Breast epithelium (tissue), 4 donors: ENCODE measurements around the gene UGT1A4. TPM values are rescaled to one million over a fixed set of nuclear protein-coding genes. Genes with fewer than 3 reads are reported as not detected.

ENCODE experiments used
- DNase-seq, 2 donors: peaks; one replicate each; pipeline ENCODE4 v3.0.0-alpha.2; 2019; ENCODE audit warnings: low spot score in 2 of 2
- H3K27ac ChIP-seq, 2 donors: fragments of 200-600 bp; sonication (generic) in 1 of 2; one replicate each; pipeline ENCODE4 v1.5.1; 2016 to 2019; ENCODE audit warnings: mild to moderate bottlenecking in 1 of 2
- H3K27me3 ChIP-seq, 2 donors: fragments of 200-600 bp; sonication (generic) in 1 of 2; one replicate each; pipeline versions ENCODE4 v1.5.1 to v1.6.0; 2017 to 2019; ENCODE audit warnings: control low read depth in 1 of 2, mild to moderate bottlenecking in 1 of 2
- H3K36me3 ChIP-seq: fragments of 200-600 bp; one replicate; pipeline ENCODE4 v1.5.1; 2019
- H3K4me1 ChIP-seq, 2 donors: fragments of 200-600 bp; sonication (generic); one replicate each; pipeline ENCODE4 v1.5.1; 2016 to 2019; ENCODE audit warnings: control low read depth in 1 of 2
- H3K4me3 ChIP-seq, 3 donors: fragments of 200-600 bp; sonication (generic); 1 replicate in 2 of 3; 2 replicates in 1 of 3; pipeline ENCODE4 v1.5.1; 2016 to 2019; ENCODE audit warnings: mild to moderate bottlenecking in 3 of 3, moderate library complexity in 2 of 3
- H3K9me3 ChIP-seq, 2 donors: fragments of 200-600 bp; sonication (generic) in 1 of 2; one replicate each; pipeline ENCODE4 v1.5.1; 2016 to 2019; ENCODE audit warnings: control low read depth in 1 of 2
- POLR2A ChIP-seq: fragments of 450-650 bp; IDR thresholded peaks from one replicate; pipeline ENCODE4 v1.6.1; 2016; ENCODE audit warnings: antibody characterized with exemption, mild to moderate bottlenecking, moderate library complexity
- POLR2AphosphoS5 ChIP-seq, 3 donors: sonication (generic); formaldehyde crosslinking; IDR thresholded peaks; one replicate each; pipeline ENCODE4 v1.6.1; 2017; ENCODE audit warnings: antibody characterized with exemption in 3 of 3
- intact Hi-C: fragments of 100-400 bp; cut with DNase I; formaldehyde crosslinking; loops from one replicate; pipeline ENCODE4 v1.15.1; 2023; ENCODE audit warnings: low total_unique reads
- total RNA-seq, 3 donors: library from RNA; depleted of rRNA; stranded (reverse); fragments of >200 nt; gene quantifications; one replicate each; pipeline ENCODE4 v1.1.0, GENCODE V29; 2016
- TF ChIP-seq, protein P1 (sequence below), 3 donors: fragments of 450-650 bp; IDR thresholded peaks; one replicate each; pipeline ENCODE4 v1.5.1; 2016 to 2017; ENCODE audit warnings: antibody characterized with exemption in 3 of 3, mild to moderate bottlenecking in 3 of 3, moderate library complexity in 3 of 3

The UGT1A4 gene
- total RNA-seq, 3 donors from 2014 or later: not detected

DNA sequence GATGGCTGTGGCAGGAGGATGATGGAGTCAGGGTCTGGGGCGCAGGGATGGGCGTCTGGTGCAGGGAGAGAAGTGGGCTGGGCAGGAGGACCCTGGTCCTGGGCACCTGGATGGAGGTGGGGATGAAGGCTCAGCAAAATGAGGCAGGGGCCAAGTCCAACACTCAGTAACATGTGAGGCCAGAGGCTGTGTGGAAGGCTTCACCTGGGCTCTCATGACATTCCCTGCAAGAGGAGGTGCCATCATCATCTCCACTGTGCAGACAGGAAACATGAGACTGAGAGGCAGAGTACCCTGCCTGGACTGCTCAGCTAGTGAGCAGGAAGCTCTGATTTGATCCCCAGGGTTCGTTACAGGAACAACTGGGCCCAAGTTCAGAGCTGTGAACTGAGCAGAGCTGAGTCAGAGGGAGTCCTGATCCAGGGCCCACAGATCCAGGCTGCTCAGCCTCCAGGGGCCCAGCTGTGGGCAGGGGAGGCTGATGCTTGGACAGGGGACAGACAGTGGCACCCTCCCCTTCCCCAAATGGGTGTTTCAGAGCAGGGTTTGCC lies 98.9 kb downstream of the UGT1A4 start:
- DNase-seq: no peak
- TF ChIP-seq, protein P1, sequence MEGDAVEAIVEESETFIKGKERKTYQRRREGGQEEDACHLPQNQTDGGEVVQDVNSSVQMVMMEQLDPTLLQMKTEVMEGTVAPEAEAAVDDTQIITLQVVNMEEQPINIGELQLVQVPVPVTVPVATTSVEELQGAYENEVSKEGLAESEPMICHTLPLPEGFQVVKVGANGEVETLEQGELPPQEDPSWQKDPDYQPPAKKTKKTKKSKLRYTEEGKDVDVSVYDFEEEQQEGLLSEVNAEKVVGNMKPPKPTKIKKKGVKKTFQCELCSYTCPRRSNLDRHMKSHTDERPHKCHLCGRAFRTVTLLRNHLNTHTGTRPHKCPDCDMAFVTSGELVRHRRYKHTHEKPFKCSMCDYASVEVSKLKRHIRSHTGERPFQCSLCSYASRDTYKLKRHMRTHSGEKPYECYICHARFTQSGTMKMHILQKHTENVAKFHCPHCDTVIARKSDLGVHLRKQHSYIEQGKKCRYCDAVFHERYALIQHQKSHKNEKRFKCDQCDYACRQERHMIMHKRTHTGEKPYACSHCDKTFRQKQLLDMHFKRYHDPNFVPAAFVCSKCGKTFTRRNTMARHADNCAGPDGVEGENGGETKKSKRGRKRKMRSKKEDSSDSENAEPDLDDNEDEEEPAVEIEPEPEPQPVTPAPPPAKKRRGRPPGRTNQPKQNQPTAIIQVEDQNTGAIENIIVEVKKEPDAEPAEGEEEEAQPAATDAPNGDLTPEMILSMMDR (IDR thresholded peaks at IDR 0.05): no peak
- TF ChIP-seq POLR2A: no peak
- TF ChIP-seq POLR2AphosphoS5 (IDR thresholded peaks at IDR 0.05): no peak
- H3K36me3 ChIP-seq: no peaks in the 10 kb centered on the region
- H3K4me3 ChIP-seq: no peak overlapping the region
- H3K9me3 ChIP-seq: no peaks in the 10 kb centered on the region
- no peak overlapping the region for H3K27ac ChIP-seq
- H3K27me3 ChIP-seq: no peaks in the 10 kb centered on the region
- H3K4me1 ChIP-seq: no peaks in the 10 kb centered on the region
- intact Hi-C loops: loop anchor here (5.0 kb wide), 1 partner anchor 65 kb away; no protein-coding TSS in a partner anchor

DNA sequence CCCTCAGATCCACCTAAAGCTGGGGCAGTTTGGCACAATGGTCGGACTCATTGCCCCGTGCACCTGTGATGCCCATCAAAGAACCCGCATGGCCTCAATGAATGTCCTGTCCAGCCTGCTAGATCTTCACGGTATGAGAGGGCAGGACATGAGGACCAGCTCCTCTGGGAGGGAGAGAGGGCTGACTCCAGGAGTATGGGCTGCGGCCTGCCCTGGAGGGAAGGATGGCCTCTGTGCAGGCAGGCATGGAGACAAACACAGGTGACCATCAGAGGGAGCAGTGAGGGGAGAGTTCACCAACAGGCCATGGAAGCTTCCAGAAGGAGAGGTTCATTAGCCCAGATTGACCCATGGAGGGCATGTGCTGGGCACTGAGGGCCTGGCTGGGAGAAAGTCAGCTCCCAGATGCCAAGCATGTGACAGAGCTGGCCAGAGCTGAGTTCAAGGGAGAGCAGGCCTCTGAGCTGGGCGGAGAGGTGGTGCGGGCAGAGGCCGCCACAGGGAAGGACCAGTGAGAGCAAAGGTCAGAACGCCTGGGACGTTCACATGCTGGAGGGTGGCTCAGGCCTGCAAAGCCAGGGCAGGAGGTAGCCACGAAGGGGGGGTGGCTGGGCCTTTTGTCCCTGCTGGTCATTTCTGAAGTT lies 99.6 kb downstream of the UGT1A4 start:
- Histone ChIP-seq H3K27me3 (no peaks in the 10 kb centered on the region), H3K36me3 (no peaks in the 10 kb centered on the region), H3K4me1 (no peaks in the 10 kb centered on the region)

DNA sequence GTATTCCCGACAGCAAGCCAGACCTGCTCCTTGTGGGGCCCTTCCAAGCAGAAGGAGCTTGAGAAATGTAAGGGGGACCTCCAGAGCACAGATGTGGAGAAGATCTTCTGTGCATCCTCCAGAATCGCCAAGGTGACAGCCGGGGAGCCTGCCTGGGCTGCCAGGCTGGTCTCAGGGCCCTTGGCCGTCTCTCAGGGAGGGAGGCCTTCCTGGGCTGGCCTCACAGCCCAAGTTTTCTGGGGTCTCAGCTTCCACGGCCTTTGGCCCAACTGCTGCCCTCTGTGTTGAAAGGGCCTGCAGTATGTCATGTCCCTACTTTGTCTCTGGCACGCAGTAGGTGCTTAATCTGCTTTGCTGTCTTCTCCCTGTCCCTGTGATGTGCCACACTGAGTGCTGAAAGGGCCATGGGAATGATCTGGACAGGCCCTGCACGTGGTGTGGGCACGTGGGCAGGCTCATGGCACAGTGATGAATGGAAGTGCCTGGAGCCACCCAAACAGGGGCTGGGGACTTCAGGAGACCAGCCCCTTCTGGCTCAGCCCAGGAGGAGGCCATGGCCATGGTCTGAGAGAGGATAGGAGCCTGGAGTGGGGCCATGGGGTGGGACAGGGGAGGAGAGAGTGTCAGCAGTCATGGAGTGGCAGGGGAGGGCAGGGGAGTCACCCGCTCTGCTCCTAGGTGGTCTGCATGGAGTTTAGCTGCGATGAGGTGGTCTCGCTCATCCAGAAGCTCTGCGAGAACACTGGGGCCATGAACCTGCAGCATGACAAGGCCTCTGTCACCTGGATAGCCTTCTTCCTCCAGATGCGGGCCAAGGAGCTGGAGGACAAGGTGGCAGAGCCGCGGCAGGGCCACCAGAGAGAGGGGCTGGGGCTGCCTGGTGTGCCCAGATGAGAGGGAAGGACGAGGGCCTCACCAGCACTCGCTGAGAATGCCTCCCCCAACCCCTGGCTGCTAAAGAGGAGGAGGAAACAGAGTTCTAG lies 100.4 kb downstream of the UGT1A4 start:
- DNase-seq: no peak
- no peaks in the 10 kb centered on the region for H3K27me3 ChIP-seq

More for the DNA sequence above, 99.6 kb downstream of the UGT1A4 start:
- TF ChIP-seq POLR2AphosphoS5 (IDR thresholded peaks at IDR 0.05) (no peak), POLR2A (no peak)
- TF ChIP-seq, protein P1 (IDR thresholded peaks at IDR 0.05): no peak
- no peak for DNase-seq
- no peaks in the 10 kb centered on the region for H3K9me3 ChIP-seq
- H3K27ac ChIP-seq: no peak overlapping the region
- no peak overlapping the region for H3K4me3 ChIP-seq
- intact Hi-C loops: loop anchor here (5.0 kb wide), 1 partner anchor 64 kb away; no protein-coding TSS in a partner anchor

DNA sequence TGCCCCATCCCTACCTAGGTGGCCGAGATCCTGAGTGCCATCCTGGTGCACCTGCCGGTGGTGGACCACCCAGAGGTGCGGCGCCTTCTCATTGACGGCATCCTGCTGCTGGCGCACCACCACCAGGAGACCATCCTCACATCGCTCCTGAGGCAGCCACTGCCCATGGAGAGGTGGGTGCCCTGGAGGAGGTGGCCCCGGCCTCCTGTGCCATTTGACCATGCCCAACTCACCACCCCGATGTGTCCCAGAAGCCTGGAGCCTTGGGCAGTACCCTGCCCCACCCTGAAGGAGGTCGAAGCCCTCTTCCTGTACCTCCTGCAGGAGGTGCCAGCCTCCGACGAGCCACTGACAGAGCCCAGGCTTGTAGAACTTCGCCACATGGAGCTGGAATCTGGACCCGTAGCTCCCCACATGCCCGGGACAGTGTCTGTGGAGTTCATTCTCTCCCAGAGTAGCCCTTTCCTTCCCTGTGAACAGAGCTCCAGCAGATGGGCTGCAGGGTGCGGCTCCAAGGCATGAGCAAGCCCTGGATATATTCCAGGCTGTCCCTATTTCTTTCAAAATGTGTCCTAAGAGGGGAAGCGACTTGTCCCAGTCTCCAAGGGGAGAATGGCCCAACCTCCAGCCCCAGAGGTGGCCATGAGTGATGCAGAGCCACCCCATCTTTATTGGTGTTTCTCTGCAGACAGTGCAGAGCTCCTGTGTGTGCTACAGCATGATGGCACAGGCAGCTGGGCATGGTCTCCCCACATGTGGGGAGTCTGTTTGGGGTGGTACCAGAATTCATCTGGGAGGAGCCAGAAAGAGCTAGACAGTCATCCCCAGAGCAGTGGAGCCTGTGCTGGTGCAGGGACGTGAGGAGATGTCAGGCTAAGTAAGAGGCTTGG lies 101.6 kb downstream of the UGT1A4 start:
- H3K27ac ChIP-seq: no peak overlapping the region
- TF ChIP-seq, protein P1 (IDR thresholded peaks at IDR 0.05): no peak
- no peak for TF ChIP-seq POLR2A
- no peak for TF ChIP-seq POLR2AphosphoS5 (IDR thresholded peaks at IDR 0.05)
- DNase-seq: no peak
- no peaks in the 10 kb centered on the region for H3K36me3 ChIP-seq
- intact Hi-C loops: loop anchor here (5.0 kb wide), 1 partner anchor 62 kb away; no protein-coding TSS in a partner anchor
- no peaks in the 10 kb centered on the region for H3K9me3 ChIP-seq
- no peak overlapping the region for H3K4me3 ChIP-seq
- no peaks in the 10 kb centered on the region for H3K4me1 ChIP-seq
- H3K27me3 ChIP-seq: no peaks in the 10 kb centered on the region

More for the DNA sequence above, 100.4 kb downstream of the UGT1A4 start:
- no peaks in the 10 kb centered on the region for H3K9me3 ChIP-seq
- no peaks in the 10 kb centered on the region for H3K4me1 ChIP-seq
- H3K27ac ChIP-seq: no peak overlapping the region
- no peaks in the 10 kb centered on the region for H3K36me3 ChIP-seq
- no peak overlapping the region for H3K4me3 ChIP-seq
- intact Hi-C loops: loop anchor here (5.0 kb wide), 1 partner anchor 63 kb away; no protein-coding TSS in a partner anchor
- TF ChIP-seq POLR2A: no peak
- TF ChIP-seq POLR2AphosphoS5 (IDR thresholded peaks at IDR 0.05): no peak

DNA sequence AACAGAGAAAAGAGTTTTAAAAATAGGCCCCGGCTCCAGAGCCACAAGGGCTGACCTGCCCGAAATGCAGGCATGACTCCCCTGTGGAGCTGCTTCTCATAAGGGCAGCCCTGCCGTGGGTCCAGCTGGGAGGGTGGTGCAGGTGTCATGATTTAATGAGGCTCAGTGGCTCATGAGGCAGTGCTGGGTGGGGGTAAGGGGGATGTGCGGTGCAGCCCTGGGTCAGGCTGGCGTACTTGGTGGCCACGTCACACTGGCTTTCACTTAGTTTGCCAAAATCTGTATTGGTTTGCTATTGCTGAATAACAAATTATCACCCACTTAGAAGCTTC lies 102.2 kb downstream of the UGT1A4 start:
- Histone ChIP-seq H3K9me3 (no peaks in the 10 kb centered on the region), H3K4me1 (no peaks in the 10 kb centered on the region), H3K4me3 (no peak overlapping the region), H3K36me3 (no peaks in the 10 kb centered on the region), H3K27ac (no peak overlapping the region), H3K27me3 (no peaks in the 10 kb centered on the region)
- TF ChIP-seq, protein P1 (IDR thresholded peaks at IDR 0.05): no peak
- TF ChIP-seq POLR2A (no peak), POLR2AphosphoS5 (IDR thresholded peaks at IDR 0.05) (no peak)
- intact Hi-C loops: no loop called here
- DNase-seq: no peak
